ENCODE measurements around the gene GPR39.
"Not testable (repeated sequence)": the region's sequence is repeated elsewhere in the genome, so short reads cannot be mapped to it uniquely, and the experiment has no call there.

The GPR39 gene

GRCh38 chr2:132497591-132497990 is 81.0 kb downstream of the GPR39 start:
- DNase-seq (ENCODE audit: low read depth) = no peak

GRCh38 chr2:132503701-132504100 is 87.1 kb downstream of the GPR39 start:
- DNase-seq (ENCODE audit: low read depth) = no peak

GRCh38 chr2:132515010-132515409 is 98.4 kb downstream of the GPR39 start:
- DNase-seq (ENCODE audit: low read depth) = no peak

DNA sequence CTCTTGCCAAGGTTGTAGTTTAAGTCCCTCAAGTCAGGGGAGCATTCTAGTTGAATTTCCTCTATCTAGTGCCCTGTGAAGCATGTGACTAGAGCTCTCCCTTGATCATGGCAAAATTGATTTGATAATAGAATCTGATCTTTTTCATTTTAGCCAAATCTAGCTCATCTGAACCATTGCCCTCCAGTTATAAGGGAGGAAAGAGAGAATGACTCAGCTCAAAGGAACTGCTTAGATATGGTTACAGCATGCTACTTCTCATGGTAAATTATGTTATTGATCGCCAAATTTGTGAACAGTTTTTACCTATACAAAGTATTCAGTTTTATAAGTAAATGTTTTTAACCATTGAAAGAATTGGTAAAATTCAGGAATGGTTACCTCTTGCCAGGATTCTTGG is 100.8 kb downstream of the GPR39 start:
- DNase-seq (ENCODE audit: low read depth) = no peak

DNA sequence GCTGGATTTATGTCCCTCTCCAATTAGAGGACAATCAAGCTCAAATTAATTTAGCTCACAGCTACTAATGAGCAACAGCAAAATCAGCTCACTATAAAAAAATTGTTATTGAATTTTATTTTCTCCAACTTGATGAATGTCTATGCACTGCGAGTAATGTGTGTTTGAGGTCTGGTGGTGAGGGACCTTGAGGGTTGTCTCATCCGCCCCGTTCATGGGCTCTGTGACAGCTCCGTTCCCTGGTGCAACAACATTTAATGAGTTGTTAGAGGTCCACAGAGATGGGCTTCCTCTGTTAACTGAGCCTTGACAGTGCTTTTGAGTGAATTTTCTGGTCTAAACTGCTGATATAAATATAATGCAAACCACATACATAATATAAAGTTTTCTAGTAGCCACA is 101.7 kb downstream of the GPR39 start:
- DNase-seq (ENCODE audit: low read depth) = no peak

DNA sequence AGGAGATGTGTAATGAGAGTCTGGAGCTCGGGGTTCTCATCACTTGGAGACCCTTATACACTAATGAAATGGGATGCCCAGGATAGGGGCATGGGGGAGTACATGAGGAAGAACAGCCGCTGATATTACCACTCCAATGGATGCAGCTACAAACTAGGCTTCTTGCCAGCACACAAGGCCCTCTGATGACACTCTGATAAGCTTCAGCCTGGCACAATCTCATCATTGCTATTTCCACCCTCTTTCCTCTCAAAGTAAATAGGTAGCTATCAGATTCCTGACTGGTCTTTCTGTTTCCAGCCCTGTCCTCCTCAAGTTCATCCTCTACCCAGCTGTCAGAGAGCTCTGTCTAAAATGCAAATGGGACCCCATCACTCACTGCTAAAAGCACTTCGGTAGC is 103.0 kb downstream of the GPR39 start:
- no peak for DNase-seq (ENCODE audit: low read depth)

- no peak for DNase-seq (ENCODE audit: low read depth)
Measured at GRCh38 chr2:132521341-132521740, 104.7 kb downstream of the GPR39 start.

DNA sequence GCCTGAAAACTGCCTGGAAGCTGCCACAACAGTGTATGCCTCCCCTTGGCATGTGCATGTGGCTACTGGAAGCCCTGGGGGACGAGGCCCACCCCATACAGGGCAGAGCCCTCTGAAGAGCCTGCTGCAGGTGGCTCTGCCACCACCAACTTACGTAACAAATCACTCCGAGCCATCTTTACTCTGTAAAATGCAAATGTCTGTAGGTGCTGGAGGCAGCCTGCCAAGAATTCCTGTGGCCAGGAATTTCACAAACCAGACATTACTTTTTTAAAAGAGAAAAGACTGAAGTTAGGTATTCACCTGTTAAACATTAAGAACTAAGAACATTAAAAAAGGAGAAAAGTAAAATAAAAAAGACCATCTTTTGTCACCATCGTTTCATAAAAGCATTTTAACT is 106.3 kb downstream of the GPR39 start:
- no peak for DNase-seq (ENCODE audit: low read depth)

- not testable (repeated sequence) for DNase-seq (ENCODE audit: low read depth)
Measured at GRCh38 chr2:132537061-132537460, 120.5 kb downstream of the GPR39 start.

GRCh38 chr2:132538331-132538855 is 121.8 kb downstream of the GPR39 start:
- no peak for DNase-seq (ENCODE audit: low read depth)

DNA sequence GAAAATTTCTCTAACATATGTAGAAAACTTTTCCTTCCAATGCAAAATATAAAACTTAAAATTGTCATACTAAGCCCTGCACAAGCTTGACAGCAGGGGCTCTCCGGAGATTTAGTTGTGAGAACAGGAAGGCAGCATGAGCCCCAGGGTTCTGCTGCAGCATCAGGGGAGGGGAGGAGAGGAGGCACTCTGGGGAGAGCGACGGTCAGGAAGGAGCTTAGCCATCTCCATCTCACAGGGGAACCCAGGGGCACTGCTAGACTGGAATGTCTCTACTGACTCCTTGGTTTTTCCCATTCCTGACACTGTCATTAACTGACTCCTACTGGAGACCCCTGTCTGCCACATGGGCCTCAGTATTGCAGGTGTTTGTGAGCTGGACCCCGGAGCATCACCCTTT is 123.6 kb downstream of the GPR39 start:
- DNase-seq (ENCODE audit: low read depth) = no peak

- DNase-seq (ENCODE audit: low read depth) = no peak
Measured at GRCh38 chr2:132542953-132543569, 126.5 kb downstream of the GPR39 start.

GRCh38 chr2:132544006-132544630 is 127.5 kb downstream of the GPR39 start:
- DNase-seq (ENCODE audit: low read depth) = no peak

- no peak for DNase-seq (ENCODE audit: low read depth)
Measured at GRCh38 chr2:132547090-132547687, 130.6 kb downstream of the GPR39 start.

GRCh38 chr2:132549935-132550670 is 133.5 kb downstream of the GPR39 start:
- no peak for DNase-seq (ENCODE audit: low read depth)

DNA sequence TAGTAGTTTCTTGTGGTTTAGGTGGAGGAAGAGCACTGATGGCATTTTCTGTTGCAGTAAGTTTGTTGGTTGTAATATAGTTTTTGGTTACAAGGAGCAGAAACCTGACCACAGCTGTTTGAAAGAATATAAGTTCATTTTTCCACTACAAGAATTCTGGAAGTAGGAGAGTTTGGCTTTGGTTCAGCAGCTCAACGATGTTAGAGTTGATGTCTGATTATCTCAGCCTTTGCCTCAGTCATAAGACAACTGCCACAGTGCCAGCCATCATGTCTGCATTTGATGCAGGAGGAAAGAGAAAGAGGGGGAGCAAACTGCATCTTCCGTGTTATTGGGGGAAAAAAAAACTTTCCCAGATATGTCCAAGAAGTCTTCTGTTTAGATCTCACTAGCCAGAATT is 134.3 kb downstream of the GPR39 start:
- no peak for DNase-seq (ENCODE audit: low read depth)

GRCh38 chr2:132557694-132558093 is 141.1 kb downstream of the GPR39 start:
- DNase-seq (ENCODE audit: low read depth) = no peak

GRCh38 chr2:132559326-132559725 is 142.7 kb downstream of the GPR39 start:
- DNase-seq (ENCODE audit: low read depth) = no peak

- DNase-seq (ENCODE audit: low read depth) = no peak
Measured at GRCh38 chr2:132559921-132560320, 143.3 kb downstream of the GPR39 start.

GRCh38 chr2:132560562-132560961 is 144.0 kb downstream of the GPR39 start:
- DNase-seq (ENCODE audit: low read depth) = no peak

- no peak for DNase-seq (ENCODE audit: low read depth)
Measured at GRCh38 chr2:132562245-132562644, 145.6 kb downstream of the GPR39 start.

DNA sequence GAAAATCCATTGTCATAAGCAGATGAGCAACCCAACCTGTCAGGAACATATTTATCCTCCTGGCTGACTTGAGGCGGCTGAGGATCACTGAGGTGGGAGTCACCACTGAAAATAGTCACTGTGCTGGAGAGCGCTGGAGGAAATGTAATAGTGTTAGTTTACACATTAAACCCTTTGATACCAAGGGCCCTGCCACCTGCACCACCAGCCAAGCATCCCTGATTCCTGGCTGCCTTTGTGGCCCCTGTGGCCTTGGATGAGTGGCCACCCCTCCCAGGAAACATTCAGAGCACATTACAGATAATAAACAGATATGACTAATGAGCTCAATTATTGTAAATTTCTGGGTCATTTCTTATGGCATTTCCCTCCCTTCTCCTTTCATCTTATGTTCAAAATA is 147.5 kb downstream of the GPR39 start:
- no peak for DNase-seq (ENCODE audit: low read depth)

DNA sequence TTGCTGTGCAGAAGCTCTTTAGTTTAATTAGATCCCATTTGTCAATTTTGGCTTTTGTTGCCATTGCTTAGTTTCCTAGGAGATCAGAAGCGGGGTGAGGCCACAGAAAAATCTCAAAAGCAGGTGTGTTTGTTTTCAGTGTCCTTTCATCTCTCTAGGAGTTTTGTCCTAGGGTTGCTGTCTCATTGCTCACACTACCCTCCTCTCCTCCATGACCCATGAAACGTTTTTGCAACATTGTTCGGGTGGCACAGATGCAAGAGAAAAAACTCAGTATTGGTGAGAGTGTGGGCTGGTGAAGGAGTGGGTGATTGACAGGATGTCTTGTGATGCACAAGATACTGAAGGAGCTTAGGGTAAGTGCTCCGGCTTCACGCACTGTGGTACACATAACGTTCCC is 149.8 kb downstream of the GPR39 start:
- no peak for DNase-seq (ENCODE audit: low read depth)
